Measurements from ENCODE around the gene EDNRA. TPM values are rescaled to one million over a fixed set of nuclear protein-coding genes. Genes with fewer than 3 reads are reported as not detected.

Gene EDNRA
- polyA plus RNA-seq, 1 of the 3 experiments (the other 2 are of a cell fraction) = 1.2 TPM

DNA sequence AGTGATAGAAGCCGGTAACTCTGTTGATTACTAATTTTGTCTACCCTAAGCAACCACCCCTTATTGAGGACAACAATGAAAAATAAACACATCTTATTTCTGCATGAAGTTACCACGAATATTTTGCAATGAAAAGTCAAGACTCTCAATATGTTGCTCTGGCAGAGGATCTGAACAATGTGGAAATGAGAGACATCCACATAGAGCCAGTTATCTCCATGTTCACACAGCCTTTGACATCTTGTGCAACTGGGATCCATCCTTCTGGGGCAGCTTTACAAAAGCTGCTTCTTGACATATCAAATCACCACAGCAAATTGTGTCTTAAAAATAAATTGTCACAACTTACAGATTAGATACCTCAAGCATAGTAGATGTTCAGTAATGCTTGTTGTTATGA, 10.2 kb downstream of the EDNRA start:
- H3K79me2 ChIP-seq (ENCODE audit: insufficient read depth) = no peaks in the 10 kb centered on the region

More for the DNA sequence above, 10.2 kb downstream of the EDNRA start:
- H3K9me2 ChIP-seq = no peaks in the 10 kb centered on the region
- H3F3A ChIP-seq (replicated peaks; ENCODE audit: insufficient read depth) = peaks cover 4% of the 10 kb centered on the region
- H3K4me1 ChIP-seq (ENCODE audit: control insufficient read depth in 1 of 2, insufficient read depth in 2 of 2, low read depth in 1 of 2, low read length in 1 of 2) = peaks cover 14 to 16% of the 10 kb centered on the region in 2 experiments; a peak in 3 of 4 replicates
- H3K36me3 ChIP-seq (replicated peaks in 1 of 2; ENCODE audit: control insufficient read depth in 1 of 2, insufficient read depth in 2 of 2, low read length in 1 of 2) = no peaks in the 10 kb centered on the region
- H3K9me3 ChIP-seq = no peaks in the 10 kb centered on the region
- H3K4me3 ChIP-seq (ENCODE audit: low read depth in 2 of 2, low read length in 1 of 2) = no peak overlapping the region
- WGBS (ENCODE audit: low lambda C conversion rate) = 74% methylated on average over 2 of the region's 2 CpGs
- no peaks in the 10 kb centered on the region for H3K27me3 ChIP-seq (ENCODE audit: insufficient read depth)
- H3K9ac ChIP-seq = no peak overlapping the region
- no peaks in the 10 kb centered on the region for H4K20me1 ChIP-seq (ENCODE audit: insufficient read depth)
- ChIA-PET POLR2A (no interaction called here), CTCF (interaction anchor here (0.6 kb wide), 1 partner anchor 905 kb away, joined by 3 read pairs; no protein-coding TSS in a partner anchor)
- DNase-seq = no peak
- no peak overlapping the region for H2AFZ ChIP-seq (ENCODE audit: low read depth)
- H3K4me2 ChIP-seq = no peak overlapping the region
- no peak for TF ChIP-seq MXI1 (IDR thresholded peaks at IDR 0.05; ENCODE audit: low read depth, low read length)
- no peak for TF ChIP-seq ELF1 (IDR thresholded peaks at IDR 0.05)
- TF ChIP-seq, protein P1, sequence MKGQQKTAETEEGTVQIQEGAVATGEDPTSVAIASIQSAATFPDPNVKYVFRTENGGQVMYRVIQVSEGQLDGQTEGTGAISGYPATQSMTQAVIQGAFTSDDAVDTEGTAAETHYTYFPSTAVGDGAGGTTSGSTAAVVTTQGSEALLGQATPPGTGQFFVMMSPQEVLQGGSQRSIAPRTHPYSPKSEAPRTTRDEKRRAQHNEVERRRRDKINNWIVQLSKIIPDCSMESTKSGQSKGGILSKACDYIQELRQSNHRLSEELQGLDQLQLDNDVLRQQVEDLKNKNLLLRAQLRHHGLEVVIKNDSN (IDR thresholded peaks at IDR 0.05; ENCODE audit: borderline replicate concordance, low read depth) = no peak
- TF ChIP-seq TCF12 (IDR thresholded peaks at IDR 0.05) = no peak
- TF ChIP-seq TAF1 (IDR thresholded peaks at IDR 0.05; ENCODE audit: borderline replicate concordance, low read depth, low read length) = no peak
- TF ChIP-seq FOSL2 (IDR thresholded peaks at IDR 0.05; ENCODE audit: borderline replicate concordance, low read depth) = no peak
- no peak for TF ChIP-seq SIN3A (IDR thresholded peaks at IDR 0.05; ENCODE audit: borderline replicate concordance, low read depth, low read length)
- TF ChIP-seq YY1 (IDR thresholded peaks at IDR 0.05; ENCODE audit: low read depth) = no peak
- TF ChIP-seq, protein P2, sequence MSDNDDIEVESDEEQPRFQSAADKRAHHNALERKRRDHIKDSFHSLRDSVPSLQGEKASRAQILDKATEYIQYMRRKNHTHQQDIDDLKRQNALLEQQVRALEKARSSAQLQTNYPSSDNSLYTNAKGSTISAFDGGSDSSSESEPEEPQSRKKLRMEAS (IDR thresholded peaks at IDR 0.05; ENCODE audit: low read depth) = no peak
- TF ChIP-seq, protein P3, sequence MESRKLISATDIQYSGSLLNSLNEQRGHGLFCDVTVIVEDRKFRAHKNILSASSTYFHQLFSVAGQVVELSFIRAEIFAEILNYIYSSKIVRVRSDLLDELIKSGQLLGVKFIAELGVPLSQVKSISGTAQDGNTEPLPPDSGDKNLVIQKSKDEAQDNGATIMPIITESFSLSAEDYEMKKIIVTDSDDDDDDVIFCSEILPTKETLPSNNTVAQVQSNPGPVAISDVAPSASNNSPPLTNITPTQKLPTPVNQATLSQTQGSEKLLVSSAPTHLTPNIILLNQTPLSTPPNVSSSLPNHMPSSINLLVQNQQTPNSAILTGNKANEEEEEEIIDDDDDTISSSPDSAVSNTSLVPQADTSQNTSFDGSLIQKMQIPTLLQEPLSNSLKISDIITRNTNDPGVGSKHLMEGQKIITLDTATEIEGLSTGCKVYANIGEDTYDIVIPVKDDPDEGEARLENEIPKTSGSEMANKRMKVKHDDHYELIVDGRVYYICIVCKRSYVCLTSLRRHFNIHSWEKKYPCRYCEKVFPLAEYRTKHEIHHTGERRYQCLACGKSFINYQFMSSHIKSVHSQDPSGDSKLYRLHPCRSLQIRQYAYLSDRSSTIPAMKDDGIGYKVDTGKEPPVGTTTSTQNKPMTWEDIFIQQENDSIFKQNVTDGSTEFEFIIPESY (IDR thresholded peaks at IDR 0.05; ENCODE audit: borderline replicate concordance, low read depth) = no peak
- no peak for TF ChIP-seq CHD2 (IDR thresholded peaks at IDR 0.05; ENCODE audit: low read length, partially characterized antibody)
- no peak for TF ChIP-seq GABPA (IDR thresholded peaks at IDR 0.05; ENCODE audit: low read depth)
- no peak for TF ChIP-seq RFX5 (IDR thresholded peaks at IDR 0.05; ENCODE audit: low read length)
- TF ChIP-seq NRF1 (IDR thresholded peaks at IDR 0.05; ENCODE audit: low read depth, low read length) = no peak
- no peak for TF ChIP-seq FOXJ3 (CRISPR knock-in tag; IDR thresholded peaks at IDR 0.05)
- TF ChIP-seq, protein P4, sequence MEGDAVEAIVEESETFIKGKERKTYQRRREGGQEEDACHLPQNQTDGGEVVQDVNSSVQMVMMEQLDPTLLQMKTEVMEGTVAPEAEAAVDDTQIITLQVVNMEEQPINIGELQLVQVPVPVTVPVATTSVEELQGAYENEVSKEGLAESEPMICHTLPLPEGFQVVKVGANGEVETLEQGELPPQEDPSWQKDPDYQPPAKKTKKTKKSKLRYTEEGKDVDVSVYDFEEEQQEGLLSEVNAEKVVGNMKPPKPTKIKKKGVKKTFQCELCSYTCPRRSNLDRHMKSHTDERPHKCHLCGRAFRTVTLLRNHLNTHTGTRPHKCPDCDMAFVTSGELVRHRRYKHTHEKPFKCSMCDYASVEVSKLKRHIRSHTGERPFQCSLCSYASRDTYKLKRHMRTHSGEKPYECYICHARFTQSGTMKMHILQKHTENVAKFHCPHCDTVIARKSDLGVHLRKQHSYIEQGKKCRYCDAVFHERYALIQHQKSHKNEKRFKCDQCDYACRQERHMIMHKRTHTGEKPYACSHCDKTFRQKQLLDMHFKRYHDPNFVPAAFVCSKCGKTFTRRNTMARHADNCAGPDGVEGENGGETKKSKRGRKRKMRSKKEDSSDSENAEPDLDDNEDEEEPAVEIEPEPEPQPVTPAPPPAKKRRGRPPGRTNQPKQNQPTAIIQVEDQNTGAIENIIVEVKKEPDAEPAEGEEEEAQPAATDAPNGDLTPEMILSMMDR (IDR thresholded peaks at IDR 0.05) = no peak
- no peak for TF ChIP-seq NFIC (IDR thresholded peaks at IDR 0.05; ENCODE audit: borderline replicate concordance)
- TF ChIP-seq, protein P5, sequence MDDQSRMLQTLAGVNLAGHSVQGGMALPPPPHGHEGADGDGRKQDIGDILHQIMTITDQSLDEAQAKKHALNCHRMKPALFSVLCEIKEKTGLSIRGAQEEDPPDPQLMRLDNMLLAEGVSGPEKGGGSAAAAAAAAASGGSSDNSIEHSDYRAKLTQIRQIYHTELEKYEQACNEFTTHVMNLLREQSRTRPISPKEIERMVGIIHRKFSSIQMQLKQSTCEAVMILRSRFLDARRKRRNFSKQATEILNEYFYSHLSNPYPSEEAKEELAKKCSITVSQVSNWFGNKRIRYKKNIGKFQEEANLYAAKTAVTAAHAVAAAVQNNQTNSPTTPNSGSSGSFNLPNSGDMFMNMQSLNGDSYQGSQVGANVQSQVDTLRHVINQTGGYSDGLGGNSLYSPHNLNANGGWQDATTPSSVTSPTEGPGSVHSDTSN (IDR thresholded peaks at IDR 0.05) = no peak
- no peak for TF ChIP-seq RXRA (IDR thresholded peaks at IDR 0.05; ENCODE audit: borderline replicate concordance, low read depth)
- H3K27ac ChIP-seq (ENCODE audit: low read depth in 2 of 2, low read length in 1 of 2) = no peak overlapping the region

Measured in SK-N-SH (cell line).